HepG2 (cell line): ENCODE results near the gene KPNB1. TPM values are rescaled to one million over a fixed set of nuclear protein-coding genes. Genes with fewer than 3 reads are reported as not detected.
A peak's percentile ranks its signal among the peaks of the same experiment; 100 is the strongest.

Experiments used
- ATF3 ChIP-seq: sonication (generic); formaldehyde crosslinking; IDR thresholded peaks from 2 replicates; pipeline ENCODE4 v1.4.0; 2020; ENCODE audit warnings: missing genetic modification reagents
- FOXA1 ChIP-seq, 2 experiments: fragments of 450-650 bp in 1 of 2; sonication (generic) in 1 of 2; formaldehyde crosslinking in 1 of 2; IDR thresholded peaks; 2 replicates each; pipeline versions ENCODE4 v1.4.0 to v1.6.1; 2016 to 2020; ENCODE audit warnings: missing genetic modification reagents in 1 of 2
- KDM4B ChIP-seq: sonication (generic); formaldehyde crosslinking; IDR thresholded peaks from 2 replicates; pipeline ENCODE4 v1.4.0; 2020; ENCODE audit warnings: missing genetic modification reagents
- KLF9 ChIP-seq: IDR thresholded peaks from 2 replicates; pipeline ENCODE4 v1.6.1; 2016; ENCODE audit warnings: low read depth
- MBNL3 ChIP-seq: fragments of 250-450 bp; sonication (Bioruptor Pico); conservative IDR thresholded peaks from 2 replicates; pipeline ENCODE4 v1.8.0; 2022; ENCODE audit warnings: mild to moderate bottlenecking, inconsistent platforms
- PHF20 ChIP-seq: sonication (generic); formaldehyde crosslinking; IDR thresholded peaks from 2 replicates; pipeline ENCODE4 v1.5.0; 2020; ENCODE audit warnings: mild to moderate bottlenecking, missing genetic modification reagents
- SIX4 ChIP-seq: sonication (generic); formaldehyde crosslinking; IDR thresholded peaks from 2 replicates; pipeline ENCODE4 v1.4.0; 2020; ENCODE audit warnings: missing genetic modification reagents
- SRF ChIP-seq: IDR thresholded peaks from 2 replicates; pipeline ENCODE4 v1.6.1; 2011; ENCODE audit warnings: mild to moderate bottlenecking, low read depth, low read length, moderate library complexity
- ZNF20 ChIP-seq: sonication (generic); formaldehyde crosslinking; IDR thresholded peaks from 2 replicates; pipeline ENCODE4 v1.4.0; 2020; ENCODE audit warnings: mild to moderate bottlenecking, moderate library complexity, missing genetic modification reagents
- ZNF674 ChIP-seq: sonication (generic); formaldehyde crosslinking; IDR thresholded peaks from 2 replicates; pipeline ENCODE4 v1.5.0; 2020; ENCODE audit warnings: low read depth, mild to moderate bottlenecking, missing genetic modification reagents
- ZNF709 ChIP-seq: sonication (generic); formaldehyde crosslinking; IDR thresholded peaks from 2 replicates; pipeline ENCODE4 v1.5.0; 2020; ENCODE audit warnings: mild to moderate bottlenecking, missing genetic modification reagents
- ZSCAN29 ChIP-seq: sonication (generic); formaldehyde crosslinking; conservative IDR thresholded peaks from 2 replicates; pipeline ENCODE4 v1.4.0; 2020; ENCODE audit warnings: mild to moderate bottlenecking, missing genetic modification reagents
- polyA plus RNA-seq, 8 experiments: library from polyadenylated mRNA; depleted of rRNA in 3 of 8; stranded (reverse) in 7 of 8; unstranded in 1 of 8; fragments of >200 nt; fragmentation: Illumina TruSeq in 4 of 8; extraction: Trizol in 4 of 8; gene quantifications; 2 replicates each; pipeline versions ENCODE4 v1.2.1 to v1.2.3, GENCODE V29; 2011 to 2016; ENCODE audit warnings: low read depth in 4 of 8, missing spikeins in 1 of 8, mixed read lengths in 1 of 8; ENCODE audit not compliant: insufficient read depth in 1 of 8
- total RNA-seq, 5 experiments: library from RNA; depleted of rRNA; stranded (reverse); fragments of >200 nt; fragmentation: Illumina TruSeq; extraction: Trizol; gene quantifications; 2 replicates each; pipeline ENCODE4 v1.2.3, GENCODE V29; 2016; ENCODE audit warnings: low read depth in 1 of 5
- TF ChIP-seq, protein P1 (sequence below): IDR thresholded peaks from 2 replicates; pipeline ENCODE4 v1.6.1; 2012; ENCODE audit warnings: low read depth, low read length, improper control_type of control experiment
- TF ChIP-seq, protein P2 (sequence below): sonication (generic); formaldehyde crosslinking; conservative IDR thresholded peaks from 2 replicates; pipeline ENCODE4 v1.4.0; 2020; ENCODE audit warnings: mild to moderate bottlenecking, missing genetic modification reagents, moderate library complexity
- TF ChIP-seq, protein P3 (sequence below): sonication (generic); formaldehyde crosslinking; IDR thresholded peaks from 2 replicates; pipeline ENCODE4 v1.4.0; 2020; ENCODE audit warnings: missing genetic modification reagents, mild to moderate bottlenecking, borderline replicate concordance
- TF ChIP-seq, protein P4 (sequence below): sonication (generic); formaldehyde crosslinking; IDR thresholded peaks from 2 replicates; pipeline ENCODE4 v1.4.0; 2020; ENCODE audit warnings: missing genetic modification reagents

The KPNB1 gene
- total and polyA plus RNA-seq, 2 of the 13 experiments (the other 11 are each of a cell fraction or from before 2014, with no cell fraction given), result 164 to 424 TPM

DNA sequence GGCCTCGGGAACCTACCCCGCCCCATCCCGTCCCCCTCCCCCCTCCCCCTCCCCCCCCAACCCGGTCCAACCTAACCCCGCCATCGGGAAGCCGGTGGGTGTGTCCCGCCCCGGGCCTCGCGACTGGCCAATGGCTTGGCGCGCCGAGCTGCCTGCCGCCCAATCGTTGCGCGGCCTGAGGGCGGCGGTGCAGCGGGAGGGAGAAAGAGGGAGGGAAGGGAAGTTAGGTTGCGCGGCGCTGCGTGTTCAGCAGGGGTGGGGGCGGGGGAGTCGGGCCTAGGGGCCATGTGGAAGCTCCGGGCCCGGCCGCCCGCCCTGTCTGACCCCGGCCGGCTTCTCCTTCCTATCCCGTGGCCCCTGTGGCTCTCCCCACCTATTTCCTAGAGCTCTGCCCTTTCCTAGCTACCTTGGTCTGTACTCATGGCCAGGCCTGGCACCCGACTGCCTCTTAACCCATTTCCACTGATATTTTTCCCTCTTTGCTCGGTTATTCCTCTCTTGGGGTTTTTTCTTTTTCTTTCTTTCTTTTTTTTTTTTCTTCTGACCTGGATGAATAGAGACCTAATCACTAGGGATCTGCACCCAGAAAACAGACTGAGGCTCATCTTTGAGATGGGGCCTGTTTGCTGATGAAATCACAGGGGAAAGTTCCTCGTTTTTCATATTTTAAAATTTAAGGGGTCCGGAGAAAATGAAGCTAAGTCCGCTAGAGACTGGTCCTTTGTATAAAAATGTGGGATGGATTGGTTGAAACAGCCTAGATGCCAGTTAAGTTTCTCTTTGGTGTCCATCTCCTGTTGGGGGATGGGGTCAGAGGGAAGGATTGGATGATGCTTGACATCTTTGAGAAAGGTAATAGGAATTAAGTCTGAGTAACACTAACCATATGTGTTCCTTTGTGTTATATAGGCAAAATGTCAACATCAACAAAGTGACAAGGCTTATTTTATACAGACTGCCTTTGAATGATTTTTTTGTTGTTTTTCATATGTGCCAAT lies 1.1 kb downstream of the KPNB1 start (continued):
- TF ChIP-seq, protein P1, sequence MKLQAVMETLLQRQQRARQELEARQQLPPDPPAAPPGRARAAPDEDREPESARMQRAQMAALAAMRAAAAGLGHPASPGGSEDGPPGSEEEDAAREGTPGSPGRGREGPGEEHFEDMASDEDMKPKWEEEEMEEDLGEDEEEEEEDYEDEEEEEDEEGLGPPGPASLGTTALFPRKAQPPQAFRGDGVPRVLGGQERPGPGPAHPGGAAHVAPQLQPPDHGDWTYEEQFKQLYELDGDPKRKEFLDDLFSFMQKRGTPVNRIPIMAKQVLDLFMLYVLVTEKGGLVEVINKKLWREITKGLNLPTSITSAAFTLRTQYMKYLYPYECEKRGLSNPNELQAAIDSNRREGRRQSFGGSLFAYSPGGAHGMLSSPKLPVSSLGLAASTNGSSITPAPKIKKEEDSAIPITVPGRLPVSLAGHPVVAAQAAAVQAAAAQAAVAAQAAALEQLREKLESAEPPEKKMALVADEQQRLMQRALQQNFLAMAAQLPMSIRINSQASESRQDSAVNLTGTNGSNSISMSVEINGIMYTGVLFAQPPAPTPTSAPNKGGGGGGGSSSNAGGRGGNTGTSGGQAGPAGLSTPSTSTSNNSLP, result no peak
- TF ChIP-seq SIX4 (CRISPR knock-in tag) (no peak), ZNF709 (CRISPR knock-in tag) (no peak), FOXA1 (IDR thresholded peaks at IDR 0.05) (no peak), FOXA1 (CRISPR knock-in tag; IDR thresholded peaks at IDR 0.05) (no peak), KDM4B (peak; percentile 52; the same call in 1 of the 2 replicates), ATF3 (CRISPR knock-in tag) (no peak), ZNF674 (CRISPR knock-in tag) (no peak), SRF (no peak), KLF9 (CRISPR knock-in tag) (no peak; the same call in 1 of the 2 replicates), MBNL3 (CRISPR knock-in tag) (no peak), PHF20 (CRISPR knock-in tag) (no peak; the same call in 1 of the 2 replicates), ZSCAN29 (CRISPR knock-in tag) (no peak), ZNF20 (CRISPR knock-in tag) (no peak)
- TF ChIP-seq, protein P2, sequence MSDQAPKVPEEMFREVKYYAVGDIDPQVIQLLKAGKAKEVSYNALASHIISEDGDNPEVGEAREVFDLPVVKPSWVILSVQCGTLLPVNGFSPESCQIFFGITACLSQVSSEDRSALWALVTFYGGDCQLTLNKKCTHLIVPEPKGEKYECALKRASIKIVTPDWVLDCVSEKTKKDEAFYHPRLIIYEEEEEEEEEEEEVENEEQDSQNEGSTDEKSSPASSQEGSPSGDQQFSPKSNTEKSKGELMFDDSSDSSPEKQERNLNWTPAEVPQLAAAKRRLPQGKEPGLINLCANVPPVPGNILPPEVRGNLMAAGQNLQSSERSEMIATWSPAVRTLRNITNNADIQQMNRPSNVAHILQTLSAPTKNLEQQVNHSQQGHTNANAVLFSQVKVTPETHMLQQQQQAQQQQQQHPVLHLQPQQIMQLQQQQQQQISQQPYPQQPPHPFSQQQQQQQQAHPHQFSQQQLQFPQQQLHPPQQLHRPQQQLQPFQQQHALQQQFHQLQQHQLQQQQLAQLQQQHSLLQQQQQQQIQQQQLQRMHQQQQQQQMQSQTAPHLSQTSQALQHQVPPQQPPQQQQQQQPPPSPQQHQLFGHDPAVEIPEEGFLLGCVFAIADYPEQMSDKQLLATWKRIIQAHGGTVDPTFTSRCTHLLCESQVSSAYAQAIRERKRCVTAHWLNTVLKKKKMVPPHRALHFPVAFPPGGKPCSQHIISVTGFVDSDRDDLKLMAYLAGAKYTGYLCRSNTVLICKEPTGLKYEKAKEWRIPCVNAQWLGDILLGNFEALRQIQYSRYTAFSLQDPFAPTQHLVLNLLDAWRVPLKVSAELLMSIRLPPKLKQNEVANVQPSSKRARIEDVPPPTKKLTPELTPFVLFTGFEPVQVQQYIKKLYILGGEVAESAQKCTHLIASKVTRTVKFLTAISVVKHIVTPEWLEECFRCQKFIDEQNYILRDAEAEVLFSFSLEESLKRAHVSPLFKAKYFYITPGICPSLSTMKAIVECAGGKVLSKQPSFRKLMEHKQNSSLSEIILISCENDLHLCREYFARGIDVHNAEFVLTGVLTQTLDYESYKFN (CRISPR knock-in tag), result 0 out of 2 replicates have a peak, but pooled peaks have one; percentile 11
- TF ChIP-seq, protein P3, sequence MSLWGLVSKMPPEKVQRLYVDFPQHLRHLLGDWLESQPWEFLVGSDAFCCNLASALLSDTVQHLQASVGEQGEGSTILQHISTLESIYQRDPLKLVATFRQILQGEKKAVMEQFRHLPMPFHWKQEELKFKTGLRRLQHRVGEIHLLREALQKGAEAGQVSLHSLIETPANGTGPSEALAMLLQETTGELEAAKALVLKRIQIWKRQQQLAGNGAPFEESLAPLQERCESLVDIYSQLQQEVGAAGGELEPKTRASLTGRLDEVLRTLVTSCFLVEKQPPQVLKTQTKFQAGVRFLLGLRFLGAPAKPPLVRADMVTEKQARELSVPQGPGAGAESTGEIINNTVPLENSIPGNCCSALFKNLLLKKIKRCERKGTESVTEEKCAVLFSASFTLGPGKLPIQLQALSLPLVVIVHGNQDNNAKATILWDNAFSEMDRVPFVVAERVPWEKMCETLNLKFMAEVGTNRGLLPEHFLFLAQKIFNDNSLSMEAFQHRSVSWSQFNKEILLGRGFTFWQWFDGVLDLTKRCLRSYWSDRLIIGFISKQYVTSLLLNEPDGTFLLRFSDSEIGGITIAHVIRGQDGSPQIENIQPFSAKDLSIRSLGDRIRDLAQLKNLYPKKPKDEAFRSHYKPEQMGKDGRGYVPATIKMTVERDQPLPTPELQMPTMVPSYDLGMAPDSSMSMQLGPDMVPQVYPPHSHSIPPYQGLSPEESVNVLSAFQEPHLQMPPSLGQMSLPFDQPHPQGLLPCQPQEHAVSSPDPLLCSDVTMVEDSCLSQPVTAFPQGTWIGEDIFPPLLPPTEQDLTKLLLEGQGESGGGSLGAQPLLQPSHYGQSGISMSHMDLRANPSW, result no peak
- TF ChIP-seq, protein P4, sequence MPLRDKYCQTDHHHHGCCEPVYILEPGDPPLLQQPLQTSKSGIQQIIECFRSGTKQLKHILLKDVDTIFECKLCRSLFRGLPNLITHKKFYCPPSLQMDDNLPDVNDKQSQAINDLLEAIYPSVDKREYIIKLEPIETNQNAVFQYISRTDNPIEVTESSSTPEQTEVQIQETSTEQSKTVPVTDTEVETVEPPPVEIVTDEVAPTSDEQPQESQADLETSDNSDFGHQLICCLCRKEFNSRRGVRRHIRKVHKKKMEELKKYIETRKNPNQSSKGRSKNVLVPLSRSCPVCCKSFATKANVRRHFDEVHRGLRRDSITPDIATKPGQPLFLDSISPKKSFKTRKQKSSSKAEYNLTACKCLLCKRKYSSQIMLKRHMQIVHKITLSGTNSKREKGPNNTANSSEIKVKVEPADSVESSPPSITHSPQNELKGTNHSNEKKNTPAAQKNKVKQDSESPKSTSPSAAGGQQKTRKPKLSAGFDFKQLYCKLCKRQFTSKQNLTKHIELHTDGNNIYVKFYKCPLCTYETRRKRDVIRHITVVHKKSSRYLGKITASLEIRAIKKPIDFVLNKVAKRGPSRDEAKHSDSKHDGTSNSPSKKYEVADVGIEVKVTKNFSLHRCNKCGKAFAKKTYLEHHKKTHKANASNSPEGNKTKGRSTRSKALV, result peak; percentile 43; the same call in 1 of the 2 replicates
